OCI-LY3 (cell line): ENCODE measurements around the gene SIRT2.
"Not testable (repeated sequence)": the region's sequence is repeated elsewhere in the genome, so short reads cannot be mapped to it uniquely, and the experiment has no call there.

Experiments used
- H2AFZ ChIP-seq: fragments of 200-600, 300-600 bp; shearing (Covaris generic); 2 replicates; pipeline ENCODE4 v1.6.0; 2014; ENCODE audit warnings: antibody characterized with exemption, low read depth, low read length
- H3K27ac ChIP-seq: fragments of 200-600, 300-600 bp; sonication (generic); 2 replicates; pipeline ENCODE4 v1.5.1; 2014; ENCODE audit warnings: mild to moderate bottlenecking, low read length, moderate library complexity, mixed read lengths
- H3K27me3 ChIP-seq: fragments of 200-600, 300-600 bp; sonication (generic); 2 replicates; pipeline ENCODE4 v1.6.1; 2014; ENCODE audit warnings: low read depth, low read length, mixed read lengths
- H3K36me3 ChIP-seq: fragments of 200-600, 300-600 bp; sonication (generic); replicated peaks from 2 replicates; pipeline ENCODE3; 2014; ENCODE audit warnings: low read depth, low read length, mixed read lengths
- H3K4me1 ChIP-seq: fragments of 300-600, 200-600 bp; sonication (generic); 2 replicates; pipeline ENCODE4 v1.6.1; 2014; ENCODE audit warnings: low read length, mixed read lengths
- H3K4me2 ChIP-seq: fragments of 200-600, 300-600 bp; sonication (generic); 2 replicates; pipeline ENCODE4 v1.6.1; 2014; ENCODE audit warnings: low read length, mixed read lengths
- H3K4me3 ChIP-seq: fragments of 300-600, 200-600 bp; sonication (generic); 2 replicates; pipeline ENCODE4 v1.5.1; 2014; ENCODE audit warnings: antibody characterized with exemption, mild to moderate bottlenecking, low read length, moderate library complexity
- H3K79me2 ChIP-seq: fragments of 300-600, 200-600 bp; shearing (Covaris generic); 2 replicates; pipeline ENCODE4 v1.6.1; 2014; ENCODE audit warnings: mild to moderate bottlenecking, low read length, mixed read lengths
- H3K9ac ChIP-seq: fragments of 300-600, 200-600 bp; shearing (Covaris generic); 2 replicates; pipeline ENCODE4 v1.6.0; 2014; ENCODE audit warnings: mild to moderate bottlenecking, low read length, moderate library complexity
- H3K9me3 ChIP-seq: fragments of 200-600, 300-600 bp; shearing (Covaris generic); 2 replicates; pipeline ENCODE4 v1.6.1; 2014; ENCODE audit warnings: low read length, mixed read lengths; ENCODE audit not compliant: insufficient read depth
- H4K20me1 ChIP-seq: fragments of 200-600, 300-600 bp; sonication (generic); 2 replicates; pipeline ENCODE4 v1.6.1; 2016; ENCODE audit warnings: low read length, mixed read lengths; ENCODE audit not compliant: insufficient read depth
- EZH2phosphoT487 ChIP-seq: fragments of 200-600 bp; shearing (Covaris generic); IDR thresholded peaks from 2 replicates; pipeline ENCODE4 v1.6.1; 2018; ENCODE audit warnings: antibody characterized with exemption, mixed run types, low read depth
- TF ChIP-seq, protein P1 (sequence below): fragments of 200-600, 300-600 bp; sonication (generic); IDR thresholded peaks from 2 replicates; pipeline ENCODE4 v1.5.1; 2014; ENCODE audit warnings: antibody characterized with exemption, low read length, low read depth

SIRT2 gene

DNA sequence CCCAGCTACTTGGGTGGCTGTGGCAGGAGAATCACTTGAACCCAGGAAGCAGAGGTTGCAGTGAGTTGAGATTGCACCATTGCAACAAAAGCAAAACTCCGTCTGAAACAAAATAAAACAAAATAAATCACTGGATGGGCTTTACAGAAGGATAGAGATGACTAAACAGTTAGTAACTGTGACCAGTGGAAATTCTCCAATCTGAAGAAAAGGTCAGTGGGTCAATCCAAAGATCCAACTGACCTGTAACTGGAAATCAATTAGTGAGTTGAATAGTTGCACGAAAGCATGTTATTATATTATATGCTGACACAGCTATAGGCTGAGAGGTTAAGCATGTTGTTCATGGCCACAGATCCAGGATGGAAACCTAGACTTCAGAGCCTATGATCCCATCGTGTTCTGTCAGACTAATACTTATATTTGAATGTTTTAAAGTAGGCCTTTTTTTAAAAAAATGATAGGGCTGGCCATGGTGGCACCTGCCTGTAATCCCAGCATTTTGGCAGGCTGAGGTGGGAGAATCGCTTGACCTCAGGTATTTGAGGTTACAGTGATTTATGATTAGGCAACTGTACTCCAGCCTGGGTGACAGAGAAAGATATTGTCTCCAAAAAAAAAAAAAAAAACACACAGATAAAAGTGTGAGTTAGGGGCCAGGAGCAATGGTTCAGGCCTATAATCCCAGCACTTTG is 69.2 kb downstream of the SIRT2 start:
- Histone ChIP-seq H3K4me1 (peaks cover 9% of the 10 kb centered on the region; the same call in 1 of the 2 replicates), H3K27ac (no peak overlapping the region), H3K4me2 (peak overlapping the region; percentile 82; the same call in 1 of the 2 replicates), H4K20me1 (no peaks in the 10 kb centered on the region), H3K9ac (no peak overlapping the region), H3K9me3 (no peaks in the 10 kb centered on the region), H3K79me2 (peaks cover 9% of the 10 kb centered on the region; the same call in 1 of the 2 replicates), H3K27me3 (no peaks in the 10 kb centered on the region), H3K4me3 (no peak overlapping the region), H3K36me3 (peaks cover 18% of the 10 kb centered on the region), H2AFZ (no peak overlapping the region)
- TF ChIP-seq, protein P1, sequence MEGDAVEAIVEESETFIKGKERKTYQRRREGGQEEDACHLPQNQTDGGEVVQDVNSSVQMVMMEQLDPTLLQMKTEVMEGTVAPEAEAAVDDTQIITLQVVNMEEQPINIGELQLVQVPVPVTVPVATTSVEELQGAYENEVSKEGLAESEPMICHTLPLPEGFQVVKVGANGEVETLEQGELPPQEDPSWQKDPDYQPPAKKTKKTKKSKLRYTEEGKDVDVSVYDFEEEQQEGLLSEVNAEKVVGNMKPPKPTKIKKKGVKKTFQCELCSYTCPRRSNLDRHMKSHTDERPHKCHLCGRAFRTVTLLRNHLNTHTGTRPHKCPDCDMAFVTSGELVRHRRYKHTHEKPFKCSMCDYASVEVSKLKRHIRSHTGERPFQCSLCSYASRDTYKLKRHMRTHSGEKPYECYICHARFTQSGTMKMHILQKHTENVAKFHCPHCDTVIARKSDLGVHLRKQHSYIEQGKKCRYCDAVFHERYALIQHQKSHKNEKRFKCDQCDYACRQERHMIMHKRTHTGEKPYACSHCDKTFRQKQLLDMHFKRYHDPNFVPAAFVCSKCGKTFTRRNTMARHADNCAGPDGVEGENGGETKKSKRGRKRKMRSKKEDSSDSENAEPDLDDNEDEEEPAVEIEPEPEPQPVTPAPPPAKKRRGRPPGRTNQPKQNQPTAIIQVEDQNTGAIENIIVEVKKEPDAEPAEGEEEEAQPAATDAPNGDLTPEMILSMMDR = no peak
- TF ChIP-seq EZH2phosphoT487 = no peak

DNA sequence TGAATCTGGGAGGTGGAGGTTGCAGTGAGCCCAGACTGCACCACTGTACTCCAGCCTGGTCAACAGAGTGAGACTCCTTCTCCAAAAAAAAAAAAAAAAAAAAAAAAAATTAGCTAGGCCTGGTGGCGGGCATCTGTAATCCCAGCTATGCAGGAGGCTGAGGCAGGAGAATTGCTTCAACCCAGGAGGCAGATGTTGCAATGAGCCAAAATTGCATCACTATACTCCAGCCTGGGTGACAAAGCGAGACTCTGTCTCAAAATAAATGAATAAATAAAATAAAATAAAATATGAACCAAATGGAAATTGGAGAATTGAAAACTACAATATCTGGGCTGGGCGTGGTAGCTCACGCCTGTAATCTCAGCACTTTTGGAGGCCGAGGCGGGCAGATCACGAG is 70.2 kb downstream of the SIRT2 start:
- H3K79me2 ChIP-seq, H3K4me3 ChIP-seq, H3K9me3 ChIP-seq, H2AFZ ChIP-seq, H3K27ac ChIP-seq, H3K9ac ChIP-seq, H3K4me2 ChIP-seq, H4K20me1 ChIP-seq, H3K27me3 ChIP-seq, H3K4me1 ChIP-seq: not testable (repeated sequence)
- peaks cover 18% of the 10 kb centered on the region for H3K36me3 ChIP-seq
